ENCODE measurements around the gene CCNYL1.

GRCh38 chr2:207759890-207760289 lies 48.5 kb downstream of the CCNYL1 start:
- TF ChIP-seq CTCF (IDR thresholded peaks at IDR 0.05), result no peak
- TF ChIP-seq POLR2A (IDR thresholded peaks at IDR 0.05), result no peak

All from adrenal gland (tissue), 5 donors.